OCI-LY1 (cell line): ENCODE data around the gene C3orf49.

Experiments
- CTCF ChIP-seq: fragments of 200-600 bp; sonication (generic), shearing (Covaris generic); IDR thresholded peaks from 2 replicates; pipeline ENCODE4 v1.5.1; 2017; ENCODE audit warnings: mild to moderate bottlenecking, antibody characterized with exemption, low read length, moderate library complexity, mixed read lengths
- EZH2 ChIP-seq: fragments of 200-600 bp; sonication (generic), shearing (Covaris generic); IDR thresholded peaks from 2 replicates; pipeline ENCODE4 v1.8.0; 2017; ENCODE audit warnings: borderline replicate concordance, mixed run types, mild to moderate bottlenecking, antibody characterized with exemption, low read length, moderate library complexity, mixed read lengths

- TF ChIP-seq CTCF (no peak), EZH2 (no peak)
Observed at GRCh38 chr3:63809607-63810006, 9.5 kb upstream of the C3orf49 start.
